ENCODE data around the gene BDH2. TPM values are rescaled to one million over a fixed set of nuclear protein-coding genes. Genes with fewer than 3 reads are reported as not detected.
A peak's percentile ranks its signal among the peaks of the same experiment; 100 is the strongest.

BDH2 gene
- total RNA-seq, result 17.1 TPM

- ATAC-seq, result peak; percentile 98
These were observed at the start of gene BDH2 for GRCh38 chr4:103099691-103100392. Gene BDH2 (minus strand): TSS chr4:103099834. CDS start chr4:103096254, 3,580 bp downstream.

GRCh38 chr4:103144926-103145325 is 45.3 kb upstream of the BDH2 start:
- no peak for ATAC-seq

- no peak for ATAC-seq
These were observed 37.8 kb upstream of the BDH2 start for GRCh38 chr4:103137446-103137827.

DNA sequence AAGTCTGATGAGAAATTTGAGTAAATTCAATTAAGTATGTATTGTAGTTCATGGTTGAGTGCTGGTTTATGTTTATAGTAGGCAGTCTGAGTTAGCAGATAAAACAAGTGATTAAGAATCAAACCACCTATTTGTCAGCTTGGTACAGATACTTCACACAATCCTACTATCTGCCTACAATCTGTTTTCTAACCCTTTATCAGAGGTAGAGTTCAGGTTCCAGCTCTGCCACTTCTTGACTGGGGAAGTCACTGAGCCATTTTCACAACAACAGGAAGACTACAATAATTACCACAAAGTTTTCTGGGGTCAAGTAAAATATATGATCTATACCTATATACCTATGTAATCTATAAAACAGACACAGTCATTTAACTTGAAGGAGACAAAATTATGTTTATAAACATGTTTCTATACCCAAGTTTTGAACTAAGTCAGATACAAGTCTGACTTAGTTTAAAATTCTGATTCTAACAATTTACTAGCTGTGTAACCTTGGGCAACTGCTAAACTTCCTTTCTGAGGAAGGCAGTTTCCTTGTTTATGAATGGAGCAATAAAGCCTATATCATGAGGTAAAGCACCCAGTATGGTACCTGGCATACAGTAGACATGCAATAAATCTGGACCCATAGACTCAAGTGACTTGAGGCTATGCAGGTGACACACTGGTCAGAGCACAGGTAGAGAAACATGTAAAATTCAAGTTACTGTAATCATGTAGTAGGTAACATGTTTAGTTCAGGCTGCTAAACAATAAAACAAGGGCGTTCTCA is 37.2 kb upstream of the BDH2 start:
- ATAC-seq, result no peak

DNA sequence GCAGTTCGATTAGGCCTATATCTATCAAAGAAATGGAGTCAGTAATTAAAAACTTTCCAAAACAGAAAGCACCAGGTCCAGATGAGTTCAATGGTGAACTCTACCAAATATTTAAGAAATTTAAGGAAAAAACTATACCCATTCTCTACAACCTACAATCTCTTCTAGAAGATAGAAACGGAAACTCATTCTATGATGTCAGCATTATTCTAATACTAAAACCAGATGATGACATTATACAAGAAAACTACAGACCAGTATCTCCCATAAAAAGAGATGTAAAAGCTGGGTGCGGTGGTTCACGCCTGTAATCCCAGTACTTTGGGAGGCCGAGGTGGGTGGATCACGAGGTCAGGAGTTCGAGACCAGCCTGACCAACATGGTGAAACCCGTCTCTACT is 29.5 kb upstream of the BDH2 start:
- no peak for ATAC-seq

DNA sequence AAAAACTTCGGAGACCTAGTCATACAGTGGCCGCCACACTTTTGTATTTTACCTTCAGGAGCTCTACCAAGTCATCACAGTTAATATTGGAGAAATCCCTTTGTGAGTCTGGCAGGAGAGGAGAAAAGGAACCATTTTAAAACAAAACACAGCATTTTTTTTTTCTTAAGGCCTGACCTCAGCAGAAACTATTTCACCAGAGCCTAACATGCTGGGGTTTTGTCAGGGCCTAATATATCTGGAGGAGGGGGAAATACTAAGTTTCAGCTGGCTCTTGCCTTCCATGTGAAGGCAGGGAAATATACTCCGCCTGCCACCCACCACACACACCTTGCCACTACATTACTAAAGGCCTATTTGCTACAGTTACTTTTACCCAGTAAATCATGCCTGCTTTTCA is 26.5 kb upstream of the BDH2 start:
- ATAC-seq, result no peak

DNA sequence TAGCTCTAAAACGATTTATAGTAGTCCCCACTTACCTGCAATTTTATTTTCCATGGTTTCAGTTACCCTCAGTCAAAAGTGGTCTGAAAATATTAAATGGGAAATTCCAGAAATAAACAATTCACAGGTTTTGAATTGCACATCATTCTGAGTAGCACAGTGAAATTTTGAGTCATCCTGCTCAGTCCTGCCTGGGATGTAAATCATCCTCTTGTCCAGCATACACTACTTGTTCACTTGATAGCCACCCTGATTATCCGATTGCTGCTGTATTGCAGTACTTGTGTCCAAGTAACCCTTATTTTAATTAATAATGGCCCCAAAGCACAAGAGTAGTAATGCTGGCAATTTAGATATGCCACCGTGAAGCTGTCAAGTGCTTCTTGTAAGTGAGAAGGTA is 23.5 kb upstream of the BDH2 start:
- ATAC-seq, result no peak

DNA sequence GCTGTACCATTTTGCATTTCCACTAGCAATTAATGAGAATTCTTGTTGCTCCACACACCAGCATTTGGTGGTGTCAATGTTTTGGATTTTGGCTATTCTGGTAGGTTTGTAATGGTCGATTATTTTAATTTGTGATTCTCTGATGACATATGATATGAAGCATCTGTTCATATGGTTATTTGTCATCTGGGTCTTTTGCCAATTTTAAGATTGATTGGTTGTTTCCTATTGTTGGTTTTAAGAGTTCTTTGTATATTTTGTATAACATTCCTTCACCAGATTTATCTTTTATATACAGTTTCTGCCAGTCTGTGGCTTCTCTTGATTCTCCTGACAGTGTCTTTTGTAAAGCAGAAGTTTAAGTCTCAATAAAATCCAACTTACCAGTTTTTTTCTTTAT is 18.5 kb upstream of the BDH2 start:
- ATAC-seq, result no peak

DNA sequence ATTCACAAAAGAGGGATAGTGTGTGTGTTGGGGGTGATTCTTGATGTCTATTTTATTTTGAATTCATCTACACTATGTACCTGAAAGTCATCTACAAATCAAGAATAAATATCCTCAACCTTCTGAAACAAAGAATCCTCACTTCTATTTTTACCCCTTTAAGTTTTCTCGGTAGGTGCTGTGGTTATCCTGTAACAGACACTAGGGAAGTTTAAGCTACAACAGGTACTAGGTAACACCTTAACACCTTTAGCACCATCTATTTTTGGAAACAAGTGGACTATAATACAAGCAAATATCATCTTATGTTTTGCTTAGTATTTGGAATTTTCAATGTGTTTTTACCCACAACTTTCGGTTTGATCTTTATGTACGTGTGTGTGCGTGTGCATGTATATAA is 12.0 kb upstream of the BDH2 start:
- no peak for ATAC-seq

GRCh38 chr4:103108542-103108941 is 8.9 kb upstream of the BDH2 start:
- ATAC-seq, result no peak

DNA sequence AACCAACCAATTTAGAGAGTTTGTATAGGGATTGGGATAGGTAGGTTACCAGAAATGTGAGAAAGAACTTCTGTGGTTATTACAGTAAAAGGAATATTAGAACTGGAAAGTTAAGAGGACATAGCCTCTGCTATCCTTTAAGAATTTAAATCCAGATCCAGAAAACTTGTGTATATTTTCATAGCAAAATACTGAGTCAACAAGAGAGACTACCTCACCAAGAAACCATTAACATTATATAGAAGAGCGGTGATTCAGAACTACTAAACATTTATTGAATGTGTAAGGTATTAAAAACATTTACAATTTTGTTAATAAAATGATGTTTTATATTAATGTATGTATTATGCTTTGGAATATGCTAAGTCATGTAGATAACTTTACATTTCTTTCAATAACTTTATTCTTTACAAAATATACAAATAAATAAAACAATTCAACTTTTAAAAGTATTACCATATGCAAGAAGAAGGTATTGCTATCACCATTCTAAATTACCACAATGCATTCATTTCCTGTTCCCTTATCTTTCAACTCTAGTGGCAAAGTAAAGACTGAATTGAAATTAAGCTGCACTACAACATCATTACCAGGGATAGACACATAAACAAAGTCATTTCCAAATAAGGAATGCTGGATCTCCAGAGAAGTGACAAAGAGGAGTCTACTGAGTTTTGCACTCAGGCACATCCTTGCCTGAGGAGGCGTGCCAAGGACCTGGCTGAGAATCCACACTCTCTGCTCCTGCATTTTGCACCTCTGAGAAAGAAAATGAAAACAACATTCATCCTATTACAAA is 6.1 kb upstream of the BDH2 start:
- no peak for ATAC-seq

DNA sequence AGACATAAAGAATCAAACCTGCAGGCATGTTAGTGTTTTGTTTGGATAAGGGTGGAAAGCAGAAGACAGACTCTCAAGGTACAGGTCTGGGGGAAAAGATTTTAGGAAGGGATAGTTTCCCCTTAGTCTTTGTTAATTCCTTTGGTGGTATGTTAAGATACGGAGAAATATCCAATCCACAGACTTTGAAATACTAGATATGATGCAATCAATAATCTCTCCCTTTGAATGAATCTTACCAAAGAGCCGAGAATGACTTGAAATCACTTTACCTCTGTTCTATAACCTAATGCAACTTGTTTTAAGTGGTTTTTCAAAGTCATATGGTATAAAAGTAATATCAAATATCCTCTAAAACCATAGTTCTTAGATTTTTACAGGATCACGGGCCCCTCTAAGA is 5.3 kb upstream of the BDH2 start:
- no peak for ATAC-seq

GRCh38 chr4:103100691-103101090 is 1.1 kb upstream of the BDH2 start:
- ATAC-seq, result no peak

DNA sequence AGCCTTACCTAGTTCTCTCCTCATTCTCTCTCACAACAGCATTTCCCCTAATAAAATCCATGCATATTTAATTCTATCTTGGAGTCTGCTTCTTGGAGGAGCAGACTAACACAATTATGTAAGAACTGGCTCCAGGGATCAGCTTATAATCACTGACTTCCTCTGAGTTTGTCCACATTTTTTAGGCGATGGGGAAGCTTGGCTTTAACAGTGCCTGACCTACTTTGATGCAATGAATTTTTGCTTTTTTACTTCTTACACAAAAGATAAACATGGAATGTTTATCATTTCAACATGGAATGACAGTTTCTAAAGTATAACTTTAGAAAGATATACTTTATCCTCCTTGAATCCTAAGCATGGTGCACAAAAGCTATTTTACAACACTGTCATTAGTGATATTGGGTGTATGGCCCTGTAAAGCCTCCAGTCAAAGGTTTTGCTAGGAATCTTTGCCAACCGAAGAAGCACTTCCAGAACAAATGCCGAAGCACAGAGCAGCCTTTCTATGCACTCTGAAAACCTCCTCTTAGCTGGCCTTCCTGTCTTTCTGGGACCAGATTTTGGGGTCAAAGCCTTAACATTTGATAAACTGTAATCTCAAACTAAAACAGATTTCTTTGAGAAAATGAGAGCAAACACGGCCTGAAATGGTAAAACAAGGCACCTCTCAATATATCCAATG is 736 bp downstream of the BDH2 start:
- ATAC-seq, result no peak

- ATAC-seq, result no peak
These were observed 1.3 kb downstream of the BDH2 start for GRCh38 chr4:103098341-103098740.

DNA sequence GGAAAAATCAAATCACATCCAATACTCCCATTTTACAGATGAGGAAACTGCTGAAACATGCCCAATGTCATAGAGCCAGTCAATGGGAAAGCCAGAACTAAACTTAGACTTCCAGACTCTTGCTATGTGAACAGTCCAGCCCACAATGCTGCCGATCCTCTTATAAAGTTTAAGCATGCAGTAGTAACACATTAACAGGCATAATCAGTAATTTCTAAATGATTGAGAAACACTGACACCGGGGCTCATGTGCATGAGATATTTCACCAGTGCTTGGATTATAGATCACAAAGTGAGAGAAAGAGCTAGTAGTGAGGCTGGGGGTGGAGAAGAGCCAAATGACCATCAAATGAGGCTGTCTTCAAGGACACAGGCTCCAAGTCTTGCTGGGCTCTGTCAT is 2.5 kb downstream of the BDH2 start:
- ATAC-seq, result no peak

GRCh38 chr4:103095080-103095479 is 4.6 kb downstream of the BDH2 start:
- ATAC-seq, result no peak

DNA sequence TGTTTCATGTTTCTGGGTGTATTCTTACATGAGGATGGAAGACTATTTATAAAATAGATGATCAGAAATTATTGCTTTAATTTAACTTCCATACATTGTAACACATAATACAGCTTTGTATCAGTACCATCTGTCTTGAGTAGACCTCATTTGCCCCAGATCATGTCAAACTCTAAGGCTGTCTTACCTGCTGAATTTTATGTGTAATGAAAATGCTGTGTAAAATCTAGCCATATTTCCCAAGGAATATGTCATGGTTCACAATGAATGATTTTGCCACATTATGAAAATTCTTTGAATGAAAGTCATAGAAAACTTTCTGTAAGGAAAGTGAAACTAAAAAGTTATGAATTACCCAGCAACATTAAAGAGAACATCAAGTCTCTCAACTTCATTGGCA is 7.4 kb downstream of the BDH2 start:
- ATAC-seq, result no peak

- ATAC-seq, result peak; percentile 28
These were observed 7.9 kb downstream of the BDH2 start for GRCh38 chr4:103091601-103092223.

- ATAC-seq, result no peak
These were observed 10.2 kb downstream of the BDH2 start for GRCh38 chr4:103089481-103089880.

GRCh38 chr4:103086551-103086950 is 13.1 kb downstream of the BDH2 start:
- no peak for ATAC-seq

GRCh38 chr4:103085555-103086196 is 14.0 kb downstream of the BDH2 start:
- no peak for ATAC-seq

Data from esophagus mucosa (tissue), 1 donor.